Measurements from ENCODE around the gene TTYH3. TPM values are rescaled to one million over a fixed set of nuclear protein-coding genes. Genes with fewer than 3 reads are reported as not detected.
A peak's percentile ranks its signal among the peaks of the same experiment; 100 is the strongest.

Gene TTYH3
- total and polyA plus RNA-seq, 2 of the 8 experiments (the other 6 are each of a cell fraction or from before 2014, with no cell fraction given): 66.2 to 169 TPM

DNA sequence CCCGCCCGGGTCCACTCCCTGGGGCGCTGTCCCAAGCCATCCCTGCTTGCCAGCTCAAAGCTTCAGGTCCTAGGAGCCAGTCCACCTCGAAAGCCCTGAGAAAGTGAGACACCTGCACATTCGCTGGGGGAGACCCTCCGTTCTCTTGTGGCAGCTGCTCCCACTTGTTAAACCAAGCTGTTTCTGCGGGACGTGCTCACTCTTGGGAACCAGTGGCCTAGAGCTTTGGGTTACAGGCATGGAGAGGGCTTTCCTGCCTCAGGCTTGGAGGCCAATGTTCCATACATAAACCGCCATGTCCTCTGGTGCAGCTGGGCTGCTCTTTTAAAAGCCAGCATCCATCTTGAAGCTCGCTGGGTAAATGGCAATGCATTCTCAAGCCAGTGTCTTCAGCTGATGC, 19.9 kb upstream of the TTYH3 start:
- Histone ChIP-seq H3K36me3 (ENCODE audit: control insufficient read depth in 2 of 4, insufficient read depth in 4 of 4, low read length in 3 of 4) (no peaks in the 10 kb centered on the region), H3K14ac (ENCODE audit: insufficient read length) (no peak overlapping the region), H3K9me3 (ENCODE audit: insufficient read depth in 2 of 2, low read depth in 1 of 2, low read length in 1 of 2) (no peaks in the 10 kb centered on the region), H3K18ac (ENCODE audit: extremely low read depth, low read length) (peak overlapping the region; percentile 9; the same call in 1 of the 2 replicates), H3K4me1 (replicated peaks in 1 of 4; ENCODE audit: control insufficient read depth in 3 of 4, insufficient read depth in 4 of 4, low read length in 3 of 4) (peaks cover 0 to 24% (median 12%) of the 10 kb centered on the region in 4 experiments; a peak in 6 of 7 replicates), H3K23ac (ENCODE audit: insufficient read length) (no peak overlapping the region), H2BK20ac (ENCODE audit: low read length) (peak overlapping the region; percentile 4; the same call in 1 of the 2 replicates), H2BK5ac (ENCODE audit: low read depth, low read length) (0 out of 2 replicates have a peak overlapping the region, but pooled peaks have one; percentile 6), H3K4me2 (ENCODE audit: insufficient read depth in 1 of 2, low read depth in 2 of 2, low read length in 2 of 2) (no peak overlapping the region; a peak in 1 of 4 replicates), H3K79me2 (ENCODE audit: control insufficient read depth in 1 of 2, insufficient read depth in 2 of 2, low read length in 2 of 2) (no peaks in the 10 kb centered on the region), H2BK12ac (ENCODE audit: low read depth, low read length) (peak overlapping the region; percentile 12; the same call in 1 of the 2 replicates), H3K23me2 (ENCODE audit: low read depth, low read length) (no peaks in the 10 kb centered on the region), H2AFZ (ENCODE audit: low read length) (no peak overlapping the region), H3K56ac (replicated peaks; ENCODE audit: insufficient read length, low read depth, low read length) (no peak overlapping the region), H3K4ac (replicated peaks; ENCODE audit: insufficient read length, low read depth, low read length) (no peak overlapping the region), H4K5ac (ENCODE audit: insufficient read length, low read depth, low read length) (peak overlapping the region; percentile 67), H4K8ac (ENCODE audit: extremely low read depth, insufficient read depth, low read length) (no peak overlapping the region; the same call in 1 of the 2 replicates), H3K27me3 (replicated peaks in 1 of 4; ENCODE audit: control insufficient read depth in 3 of 4, extremely low read depth in 1 of 4, insufficient read depth in 3 of 4, low read length in 3 of 4) (no peaks in the 10 kb centered on the region), H4K91ac (replicated peaks; ENCODE audit: insufficient read length, low read length) (peak overlapping the region; percentile 5), H3K4me3 (ENCODE audit: extremely low read depth in 1 of 4, insufficient read depth in 2 of 4, low read depth in 3 of 4, low read length in 4 of 4) (no peak overlapping the region), H2BK15ac (ENCODE audit: low read length) (peak overlapping the region; percentile 98), H3K79me1 (ENCODE audit: low read depth, low read length) (no peaks in the 10 kb centered on the region; the same call in none of the 2 replicates), H3K9ac (replicated peaks in 1 of 4; ENCODE audit: extremely low read depth in 1 of 4, low read depth in 3 of 4, low read length in 3 of 4) (no peak overlapping the region), H2BK120ac (replicated peaks; ENCODE audit: low read depth, low read length) (peak overlapping the region; percentile 48), H2AK5ac (ENCODE audit: low read depth, low read length) (no peak overlapping the region), H4K20me1 (replicated peaks in 1 of 2; ENCODE audit: control insufficient read depth in 1 of 2, insufficient read depth in 2 of 2, low read length in 2 of 2) (no peaks in the 10 kb centered on the region), H3K27ac (ENCODE audit: low read depth, low read length) (no peak overlapping the region)
- FAIRE-seq: no peak
- ChIA-PET CTCF (ENCODE audit: partially characterized antibody) (interaction anchor here (0.8 to 4.4 kb wide), 17 partner anchors 9 to 799 kb away, joined by 3 to 28 read pairs (median 4); partner anchors contain the start of genes BRAT1 and TTYH3), POLR2A (ENCODE audit: partially characterized antibody) (interaction anchor here (1.2 to 4.8 kb wide), 3 partner anchors 20 to 49 kb away, joined by 4 to 30 read pairs (median 8); partner anchors contain the start of gene TTYH3)
- 93% methylated on average over 10 of the region's 10 CpGs; no CpG with 5 or more reads in 1 of the 2 experiments for WGBS, 2 experiments (ENCODE audit: extremely low coverage in 1 of 2, insufficient coverage in 1 of 2, insufficient read length in 1 of 2, insufficient replicate concordance in 2 of 2, low coverage in 1 of 2, low lambda C conversion rate in 2 of 2, missing lambda C conversion rate in 1 of 2)
- no peak for TF ChIP-seq EZH2 (IDR thresholded peaks at IDR 0.05; ENCODE audit: low read depth, low read length, severe bottlenecking)
- no peak for TF ChIP-seq BCL11A (IDR thresholded peaks at IDR 0.05; ENCODE audit: low read depth in 2 of 2, low read length in 2 of 2)
- TF ChIP-seq FOSL1 (IDR thresholded peaks at IDR 0.05; ENCODE audit: insufficient read depth, low read depth, low read length): no peak
- no peak for TF ChIP-seq ZNF274 (IDR thresholded peaks at IDR 0.05; ENCODE audit: borderline replicate concordance, extremely low read depth, low read length)
- DNase-seq (ENCODE audit: low read depth in 1 of 2, low spot score in 2 of 2): no peak

Data from H1 (cell line).